GM19467 (cell line): ENCODE results near the gene ATXN7L2.

ENCODE experiments used
- ATAC-seq: cut with Tn5 transposase; IDR thresholded peaks from one replicate; pipeline ENCODE4 v1.9.1; 2021; ENCODE audit warnings: mild to moderate bottlenecking, moderate library complexity; ENCODE audit not compliant: unreplicated experiment

ATXN7L2 gene

GRCh38 chr1:109497449-109498160, 13.9 kb downstream of the ATXN7L2 start:
- no peak for ATAC-seq

- ATAC-seq: no peak
Observed at GRCh38 chr1:109498161-109498801, 14.6 kb downstream of the ATXN7L2 start.

- ATAC-seq: no peak
Observed at GRCh38 chr1:109499081-109499480, 15.4 kb downstream of the ATXN7L2 start.

- ATAC-seq: no peak
Observed at GRCh38 chr1:109499661-109500536, 16.2 kb downstream of the ATXN7L2 start.

- no peak for ATAC-seq
Observed at GRCh38 chr1:109500941-109501381, 17.3 kb downstream of the ATXN7L2 start.

GRCh38 chr1:109501644-109502363, 18.1 kb downstream of the ATXN7L2 start:
- no peak for ATAC-seq

- ATAC-seq: no peak
Observed at GRCh38 chr1:109502364-109502851, 18.7 kb downstream of the ATXN7L2 start.

- ATAC-seq: no peak
Observed at GRCh38 chr1:109503935-109504334, 20.2 kb downstream of the ATXN7L2 start.

- no peak for ATAC-seq
Observed at GRCh38 chr1:109504974-109505373, 21.3 kb downstream of the ATXN7L2 start.

- ATAC-seq: no peak
Observed at GRCh38 chr1:109508001-109508872, 24.5 kb downstream of the ATXN7L2 start.

GRCh38 chr1:109508873-109509175, 25.1 kb downstream of the ATXN7L2 start:
- no peak for ATAC-seq

GRCh38 chr1:109509176-109510134, 25.8 kb downstream of the ATXN7L2 start, which contains the start of gene AMIGO1:
TSS of gene AMIGO1 (minus strand) at chr1:109509727. CDS start at chr1:109508912, 815 bp downstream.
- no peak for ATAC-seq

GRCh38 chr1:109513110-109513710, 29.5 kb downstream of the ATXN7L2 start:
- no peak for ATAC-seq

GRCh38 chr1:109514846-109515245, 31.1 kb downstream of the ATXN7L2 start:
- no peak for ATAC-seq

- no peak for ATAC-seq
Observed at GRCh38 chr1:109516872-109517271, 33.2 kb downstream of the ATXN7L2 start.

GRCh38 chr1:109517337-109517736, 33.6 kb downstream of the ATXN7L2 start:
- no peak for ATAC-seq

GRCh38 chr1:109521002-109521951, 37.6 kb downstream of the ATXN7L2 start:
- ATAC-seq: no peak
